COR-L47 (cell line): ENCODE data around the gene ABCA13.

Source experiments
- DNase-seq: peaks from one replicate; lab custom pipeline; 2025; lab: John Stamatoyannopoulos, UW

ABCA13 gene

GRCh38 chr7:48429117-48429516, 257.9 kb downstream of the ABCA13 start:
- no peak for DNase-seq

GRCh38 chr7:48438206-48438605, 266.9 kb downstream of the ABCA13 start:
- no peak for DNase-seq

- DNase-seq = no peak
These were observed 270.7 kb downstream of the ABCA13 start for GRCh38 chr7:48441848-48442492.

GRCh38 chr7:48443051-48443450, 271.8 kb downstream of the ABCA13 start:
- no peak for DNase-seq

GRCh38 chr7:48446721-48447120, 275.5 kb downstream of the ABCA13 start:
- DNase-seq = no peak

- peak; percentile 27 for DNase-seq
These were observed 281.0 kb downstream of the ABCA13 start for GRCh38 chr7:48452218-48452617.

GRCh38 chr7:48454750-48455192, 283.5 kb downstream of the ABCA13 start:
- DNase-seq = no peak

- DNase-seq = no peak
These were observed 284.1 kb downstream of the ABCA13 start for GRCh38 chr7:48455363-48455762.

- DNase-seq = no peak
These were observed 287.7 kb downstream of the ABCA13 start for GRCh38 chr7:48458701-48459524.

- peak; percentile 44 for DNase-seq
These were observed 295.5 kb downstream of the ABCA13 start for GRCh38 chr7:48466713-48467112.

GRCh38 chr7:48471196-48471595, 299.9 kb downstream of the ABCA13 start:
- peak; percentile 36 for DNase-seq

- DNase-seq = no peak
These were observed 301.4 kb downstream of the ABCA13 start for GRCh38 chr7:48472640-48473039.

GRCh38 chr7:48473205-48473865, 302.1 kb downstream of the ABCA13 start:
- no peak for DNase-seq

GRCh38 chr7:48481235-48481634, 310.0 kb downstream of the ABCA13 start:
- no peak for DNase-seq

GRCh38 chr7:48497521-48497920, 326.3 kb downstream of the ABCA13 start:
- DNase-seq = no peak

- no peak for DNase-seq
These were observed 330.8 kb downstream of the ABCA13 start for GRCh38 chr7:48502021-48502420.

- DNase-seq = no peak
These were observed 333.8 kb downstream of the ABCA13 start for GRCh38 chr7:48505051-48505450.

GRCh38 chr7:48505466-48505865, 334.2 kb downstream of the ABCA13 start:
- no peak for DNase-seq

GRCh38 chr7:48506569-48506968, 335.3 kb downstream of the ABCA13 start:
- DNase-seq = no peak

GRCh38 chr7:48511080-48511479, 339.8 kb downstream of the ABCA13 start:
- no peak for DNase-seq

GRCh38 chr7:48512892-48513291, 341.6 kb downstream of the ABCA13 start:
- no peak for DNase-seq

GRCh38 chr7:48515171-48515570, 343.9 kb downstream of the ABCA13 start:
- DNase-seq = no peak

- no peak for DNase-seq
These were observed 346.8 kb downstream of the ABCA13 start for GRCh38 chr7:48518092-48518491.
